Uterus (tissue), 4 donors: ENCODE measurements around the gene PPP2R2D. TPM values are rescaled to one million over a fixed set of nuclear protein-coding genes. Genes with fewer than 3 reads are reported as not detected.
"Not testable (repeated sequence)": the region's sequence is repeated elsewhere in the genome, so short reads cannot be mapped to it uniquely, and the experiment has no call there.

ENCODE experiments used
- DNase-seq, 2 donors: peaks; one replicate each; pipeline ENCODE4 v3.0.0-alpha.2; 2019 to 2020
- H3K27ac ChIP-seq, 2 donors: fragments of 200-600 bp; sonication (generic); 1 replicate in 1 of 2; 2 replicates in 1 of 2; pipeline ENCODE4 v1.5.1; 2016 to 2018
- H3K27me3 ChIP-seq, 2 donors: fragments of 200-600 bp; sonication (generic); one replicate each; pipeline ENCODE4 v1.5.1; 2018 to 2019; ENCODE audit warnings: control low read depth in 1 of 2
- H3K36me3 ChIP-seq, 2 donors: fragments of 200-600 bp; sonication (generic); one replicate each; pipeline ENCODE4 v1.5.1; 2019; ENCODE audit warnings: control low read depth in 1 of 2
- H3K4me1 ChIP-seq, 2 donors: fragments of 200-600 bp; sonication (generic); one replicate each; pipeline ENCODE4 v1.5.1; 2018 to 2019; ENCODE audit warnings: control low read depth in 1 of 2
- H3K4me3 ChIP-seq, 2 donors: fragments of 200-600 bp; sonication (generic); 1 replicate in 1 of 2; 2 replicates in 1 of 2; pipeline ENCODE4 v1.5.1; 2018 to 2019; ENCODE audit warnings: mild to moderate bottlenecking in 1 of 2
- H3K9me3 ChIP-seq, 2 donors: fragments of 200-600 bp; sonication (generic); one replicate each; pipeline ENCODE4 v1.5.1; 2019; ENCODE audit warnings: control low read depth in 1 of 2
- POLR2A ChIP-seq, 2 donors: fragments of 450-650 bp; IDR thresholded peaks; one replicate each; pipeline ENCODE4 v1.6.1; 2016; ENCODE audit warnings: antibody characterized with exemption in 2 of 2, mild to moderate bottlenecking in 1 of 2, moderate library complexity in 1 of 2
- intact Hi-C: fragments of 100-400 bp; cut with DNase I; formaldehyde crosslinking; loops from one replicate; pipeline ENCODE4 v1.15.1; 2023; ENCODE audit warnings: low total_unique reads
- total RNA-seq, 4 donors: library from RNA; depleted of rRNA in 3 of 4; stranded (reverse); fragments of >200 nt in 3 of 4; gene quantifications; one replicate each; pipeline versions ENCODE4 v1.1.0 to v1.2.4, GENCODE V29; 2014 to 2023
- TF ChIP-seq, protein P1 (sequence below), 4 experiments: fragments of 200-600 bp in 2 of 4; fragments of 450-650 bp in 2 of 4; sonication (generic) in 2 of 4; IDR thresholded peaks; one replicate each; pipeline ENCODE4 v1.5.1; 2016 to 2019; ENCODE audit warnings: antibody characterized with exemption in 4 of 4, mild to moderate bottlenecking in 2 of 4, moderate library complexity in 1 of 4
- donor health status: DM: yes; HTN: yes; CAD: no.

The PPP2R2D gene
- total RNA-seq, 4 donors from 2014 or later: 21.2 to 43.2 (median 36.3) TPM

DNA sequence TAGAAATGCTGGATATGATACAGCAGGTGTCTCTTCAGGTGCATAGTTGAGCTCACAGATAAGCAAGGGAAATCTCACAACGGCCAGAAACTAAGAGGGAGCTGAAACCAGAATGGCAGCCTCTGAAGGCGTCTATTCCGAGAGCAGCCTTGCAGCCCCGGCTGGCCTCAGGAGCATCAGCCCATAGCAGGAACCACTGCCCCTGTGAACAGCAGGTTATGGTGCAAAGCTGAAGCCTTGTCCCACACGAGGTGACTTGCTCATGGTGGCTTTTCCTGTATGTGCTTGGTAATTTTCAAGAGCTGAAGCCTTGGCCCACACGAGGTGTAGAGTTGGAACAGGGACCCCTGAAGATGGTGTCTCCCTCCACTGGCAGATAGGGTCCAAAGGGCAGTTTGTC lies 47.7 kb downstream of the PPP2R2D start:
- H3K4me1 ChIP-seq: no peaks in the 10 kb centered on the region
- intact Hi-C loops: no loop called here
- no peak overlapping the region for H3K27ac ChIP-seq
- no peaks in the 10 kb centered on the region for H3K27me3 ChIP-seq
- H3K4me3 ChIP-seq: no peak overlapping the region
- TF ChIP-seq, protein P1, sequence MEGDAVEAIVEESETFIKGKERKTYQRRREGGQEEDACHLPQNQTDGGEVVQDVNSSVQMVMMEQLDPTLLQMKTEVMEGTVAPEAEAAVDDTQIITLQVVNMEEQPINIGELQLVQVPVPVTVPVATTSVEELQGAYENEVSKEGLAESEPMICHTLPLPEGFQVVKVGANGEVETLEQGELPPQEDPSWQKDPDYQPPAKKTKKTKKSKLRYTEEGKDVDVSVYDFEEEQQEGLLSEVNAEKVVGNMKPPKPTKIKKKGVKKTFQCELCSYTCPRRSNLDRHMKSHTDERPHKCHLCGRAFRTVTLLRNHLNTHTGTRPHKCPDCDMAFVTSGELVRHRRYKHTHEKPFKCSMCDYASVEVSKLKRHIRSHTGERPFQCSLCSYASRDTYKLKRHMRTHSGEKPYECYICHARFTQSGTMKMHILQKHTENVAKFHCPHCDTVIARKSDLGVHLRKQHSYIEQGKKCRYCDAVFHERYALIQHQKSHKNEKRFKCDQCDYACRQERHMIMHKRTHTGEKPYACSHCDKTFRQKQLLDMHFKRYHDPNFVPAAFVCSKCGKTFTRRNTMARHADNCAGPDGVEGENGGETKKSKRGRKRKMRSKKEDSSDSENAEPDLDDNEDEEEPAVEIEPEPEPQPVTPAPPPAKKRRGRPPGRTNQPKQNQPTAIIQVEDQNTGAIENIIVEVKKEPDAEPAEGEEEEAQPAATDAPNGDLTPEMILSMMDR (IDR thresholded peaks at IDR 0.05): no peak
- TF ChIP-seq POLR2A (IDR thresholded peaks at IDR 0.05): no peak
- no peak for DNase-seq
- H3K36me3 ChIP-seq: no peaks in the 10 kb centered on the region
- H3K9me3 ChIP-seq: no peaks in the 10 kb centered on the region

- no peaks in the 10 kb centered on the region for H3K36me3 ChIP-seq
- intact Hi-C loops: no loop called here
- no peak for DNase-seq
- H3K27me3 ChIP-seq: no peaks in the 10 kb centered on the region
- no peaks in the 10 kb centered on the region for H3K4me1 ChIP-seq
- no peak overlapping the region for H3K27ac ChIP-seq
- no peak for TF ChIP-seq POLR2A (IDR thresholded peaks at IDR 0.05)
- TF ChIP-seq, protein P1 (IDR thresholded peaks at IDR 0.05): no peak
- H3K9me3 ChIP-seq: no peaks in the 10 kb centered on the region
- no peak overlapping the region for H3K4me3 ChIP-seq
Observed at GRCh38 chr10:131949041-131949862, 48.4 kb downstream of the PPP2R2D start.

GRCh38 chr10:131949908-131950307 lies 49.1 kb downstream of the PPP2R2D start:
- H3K27ac ChIP-seq, H3K4me1 ChIP-seq, H3K36me3 ChIP-seq, H3K27me3 ChIP-seq, DNase-seq, H3K9me3 ChIP-seq, intact Hi-C loops, H3K4me3 ChIP-seq: not testable (repeated sequence)

GRCh38 chr10:131954356-131954965 lies 53.7 kb downstream of the PPP2R2D start:
- intact Hi-C loops: no loop called here
- Histone ChIP-seq H3K27me3 (no peaks in the 10 kb centered on the region), H3K36me3 (no peaks in the 10 kb centered on the region), H3K4me1 (no peaks in the 10 kb centered on the region), H3K9me3 (no peaks in the 10 kb centered on the region), H3K27ac (no peak overlapping the region), H3K4me3 (no peak overlapping the region)
- no peak for DNase-seq
- TF ChIP-seq POLR2A (IDR thresholded peaks at IDR 0.05): no peak
- TF ChIP-seq, protein P1 (IDR thresholded peaks at IDR 0.05): no peak

GRCh38 chr10:131955591-131956340 lies 55.0 kb downstream of the PPP2R2D start:
- TF ChIP-seq, protein P1 (IDR thresholded peaks at IDR 0.05): no peak
- no peak for TF ChIP-seq POLR2A (IDR thresholded peaks at IDR 0.05)
- Histone ChIP-seq H3K4me1 (no peaks in the 10 kb centered on the region), H3K4me3 (no peak overlapping the region), H3K27me3 (no peaks in the 10 kb centered on the region), H3K36me3 (no peaks in the 10 kb centered on the region), H3K9me3 (no peaks in the 10 kb centered on the region), H3K27ac (no peak overlapping the region)
- DNase-seq: no peak
- intact Hi-C loops: no loop called here
